Islet precursor cell (in vitro differentiated cells): Measurements from ENCODE around the gene IL31RA.

Experiments
- DNase-seq: peaks from one replicate; pipeline ENCODE4 v3.0.0-alpha.2; 2018

IL31RA gene

GRCh38 chr5:55860709-55861108 lies 9.6 kb downstream of the IL31RA start:
- DNase-seq, result no peak

GRCh38 chr5:55864606-55865541 lies 13.7 kb downstream of the IL31RA start:
- DNase-seq, result no peak

GRCh38 chr5:55865831-55866230 lies 14.7 kb downstream of the IL31RA start:
- no peak for DNase-seq

GRCh38 chr5:55866485-55866884 lies 15.3 kb downstream of the IL31RA start:
- no peak for DNase-seq

GRCh38 chr5:55866934-55867333 lies 15.8 kb downstream of the IL31RA start:
- no peak for DNase-seq

- peak; percentile 76 for DNase-seq
These were observed 17.7 kb downstream of the IL31RA start for GRCh38 chr5:55868846-55869245.

GRCh38 chr5:55869847-55870246 lies 18.7 kb downstream of the IL31RA start:
- DNase-seq, result no peak

GRCh38 chr5:55873234-55873633 lies 22.1 kb downstream of the IL31RA start:
- no peak for DNase-seq

- DNase-seq, result no peak
These were observed 26.5 kb downstream of the IL31RA start for GRCh38 chr5:55877655-55878054.

GRCh38 chr5:55880453-55880852 lies 29.3 kb downstream of the IL31RA start:
- DNase-seq, result no peak

- no peak for DNase-seq
These were observed 34.2 kb downstream of the IL31RA start for GRCh38 chr5:55885359-55885758.

GRCh38 chr5:55888205-55888604 lies 37.0 kb downstream of the IL31RA start:
- DNase-seq, result no peak

GRCh38 chr5:55892479-55892878 lies 41.3 kb downstream of the IL31RA start:
- DNase-seq, result no peak

GRCh38 chr5:55894135-55894534 lies 43.0 kb downstream of the IL31RA start:
- no peak for DNase-seq

GRCh38 chr5:55895346-55895745 lies 44.2 kb downstream of the IL31RA start:
- DNase-seq, result no peak

- no peak for DNase-seq
These were observed 45.1 kb downstream of the IL31RA start for GRCh38 chr5:55896238-55896637.

- DNase-seq, result no peak
These were observed 45.5 kb downstream of the IL31RA start for GRCh38 chr5:55896663-55897062.

GRCh38 chr5:55897206-55897894 lies 46.2 kb downstream of the IL31RA start:
- no peak for DNase-seq

- DNase-seq, result no peak
These were observed 46.7 kb downstream of the IL31RA start for GRCh38 chr5:55897905-55898304.

- peak; percentile 75 for DNase-seq
These were observed 48.2 kb downstream of the IL31RA start for GRCh38 chr5:55899344-55899743.

GRCh38 chr5:55900068-55900467 lies 48.9 kb downstream of the IL31RA start:
- DNase-seq, result no peak

GRCh38 chr5:55900776-55901175 lies 49.6 kb downstream of the IL31RA start:
- DNase-seq, result no peak

GRCh38 chr5:55902696-55903095 lies 51.5 kb downstream of the IL31RA start:
- no peak for DNase-seq

GRCh38 chr5:55903121-55903701 lies 52.1 kb downstream of the IL31RA start:
- no peak for DNase-seq
